ENCODE measurements around the gene JPH4.
"Not testable (repeated sequence)": the region's sequence is repeated elsewhere in the genome, so short reads cannot be mapped to it uniquely, and the experiment has no call there.

JPH4 gene

GRCh38 chr14:23600322-23600707, 21.7 kb upstream of the JPH4 start:
- DNase-seq: no peak
- no peak for ATAC-seq
- H3K4me1 Mint-ChIP-seq: peaks cover 3% of the 10 kb centered on the region
- H3K4me3 Mint-ChIP-seq: no peak overlapping the region
- H3K27me3 Mint-ChIP-seq: no peaks in the 10 kb centered on the region
- no peak overlapping the region for H3K27ac Mint-ChIP-seq
- H3K9me3 Mint-ChIP-seq: no peaks in the 10 kb centered on the region

GRCh38 chr14:23594191-23594590, 15.6 kb upstream of the JPH4 start:
- H3K9me3 Mint-ChIP-seq, H3K27me3 Mint-ChIP-seq, H3K4me1 Mint-ChIP-seq, DNase-seq, ATAC-seq, H3K4me3 Mint-ChIP-seq, H3K27ac Mint-ChIP-seq: not testable (repeated sequence)

- Mint-ChIP-seq H3K27me3 (peaks cover 23% of the 10 kb centered on the region), H3K27ac (no peak overlapping the region), H3K4me1 (peaks cover 12% of the 10 kb centered on the region), H3K9me3 (no peaks in the 10 kb centered on the region), H3K4me3 (no peak overlapping the region)
- DNase-seq: no peak
- ATAC-seq: no peak
Observed at GRCh38 chr14:23590198-23590597, 11.6 kb upstream of the JPH4 start.

- Mint-ChIP-seq H3K4me1 (peaks cover 12% of the 10 kb centered on the region), H3K27ac (no peak overlapping the region), H3K4me3 (no peak overlapping the region), H3K9me3 (no peaks in the 10 kb centered on the region), H3K27me3 (peaks cover 23% of the 10 kb centered on the region)
- ATAC-seq (no peak), DNase-seq (no peak)
Observed at GRCh38 chr14:23589606-23590005, 11.0 kb upstream of the JPH4 start.

- peak overlapping the region in 1 of 2 donors; percentile 58 for H3K4me3 Mint-ChIP-seq
- ATAC-seq (peak; percentile 100), DNase-seq (peak; percentile 79 to 86)
- peaks cover 12% of the 10 kb centered on the region for H3K4me1 Mint-ChIP-seq
- H3K27ac Mint-ChIP-seq: no peak overlapping the region
- peaks cover 23% of the 10 kb centered on the region for H3K27me3 Mint-ChIP-seq
- no peaks in the 10 kb centered on the region for H3K9me3 Mint-ChIP-seq
Observed at GRCh38 chr14:23588884-23589598, 10.5 kb upstream of the JPH4 start.

GRCh38 chr14:23584527-23585203, 6.1 kb upstream of the JPH4 start:
- not testable (repeated sequence) for DNase-seq, H3K27ac Mint-ChIP-seq, H3K4me3 Mint-ChIP-seq, ATAC-seq, H3K9me3 Mint-ChIP-seq
- Mint-ChIP-seq H3K4me1 (peaks cover 11% of the 10 kb centered on the region), H3K27me3 (peaks cover 44% of the 10 kb centered on the region)

DNA sequence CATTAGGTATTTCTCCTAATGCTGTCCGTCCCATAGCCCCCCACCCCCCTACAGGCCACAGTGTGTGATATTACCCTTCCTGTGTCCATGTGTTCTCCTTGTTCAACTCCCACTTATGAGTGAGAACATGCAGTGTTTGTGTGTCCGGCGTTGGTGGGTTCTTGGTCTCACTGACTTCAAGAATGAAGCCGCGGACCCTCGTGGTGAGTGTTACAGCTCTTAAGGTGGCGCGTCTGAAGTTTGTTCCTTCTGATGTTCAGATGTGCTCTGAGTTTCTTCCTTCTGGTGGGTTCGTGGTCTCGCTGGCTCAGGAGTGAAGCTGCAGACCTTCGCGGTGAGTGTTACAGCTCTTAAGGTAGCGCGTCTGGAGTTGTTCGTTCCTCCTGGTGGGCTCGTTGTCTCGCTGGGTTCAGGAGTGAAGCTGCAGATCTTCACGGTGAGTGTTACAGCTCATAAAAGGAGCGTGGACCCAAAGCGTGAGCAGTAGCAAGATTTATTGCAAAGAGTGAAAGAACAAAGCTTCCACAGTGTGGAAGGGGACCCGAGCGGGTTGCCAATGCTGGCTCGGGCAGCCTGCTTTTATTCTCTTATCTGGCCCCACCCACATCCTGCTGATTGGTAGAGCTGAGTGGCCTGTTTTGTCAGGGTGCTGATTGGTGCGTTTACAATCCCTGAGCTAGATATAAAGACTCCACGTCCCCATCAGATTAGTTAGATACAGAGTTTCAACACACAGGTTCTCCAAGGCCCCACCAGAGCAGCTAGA, 5.4 kb upstream of the JPH4 start:
- ATAC-seq, H3K4me3 Mint-ChIP-seq, DNase-seq, H3K4me1 Mint-ChIP-seq, H3K9me3 Mint-ChIP-seq: not testable (repeated sequence)
- Mint-ChIP-seq H3K27me3 (peaks cover 50% of the 10 kb centered on the region), H3K27ac (peak overlapping the region in 1 of 2 donors; percentile 15)

- Mint-ChIP-seq H3K4me1 (peaks cover 11% of the 10 kb centered on the region), H3K4me3 (no peak overlapping the region), H3K9me3 (no peaks in the 10 kb centered on the region), H3K27me3 (peaks cover 51% of the 10 kb centered on the region), H3K27ac (no peak overlapping the region)
- no peak for ATAC-seq
- no peak for DNase-seq
Observed at GRCh38 chr14:23582906-23583760, 4.5 kb upstream of the JPH4 start.

DNA sequence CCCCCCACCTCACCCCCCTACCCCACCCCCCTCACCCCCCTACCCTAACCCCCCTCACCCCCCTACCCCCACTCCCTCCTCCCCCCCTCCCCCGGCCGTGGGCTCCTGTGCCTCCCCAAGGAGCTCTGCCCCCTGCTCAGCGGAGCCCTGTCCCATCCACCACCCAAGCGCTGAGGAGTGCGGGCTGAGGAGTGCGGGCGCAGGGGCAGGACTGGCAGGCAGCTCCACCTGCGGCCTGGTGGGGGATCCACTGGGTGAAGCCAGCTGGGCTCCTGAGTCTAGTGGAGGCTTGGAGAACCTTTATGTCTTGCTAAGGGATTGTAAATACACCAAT, 2.3 kb upstream of the JPH4 start:
- Mint-ChIP-seq H3K4me3 (no peak overlapping the region), H3K4me1 (peaks cover 33% of the 10 kb centered on the region), H3K27ac (no peak overlapping the region), H3K27me3 (peaks cover 63% of the 10 kb centered on the region), H3K9me3 (no peaks in the 10 kb centered on the region)
- no peak for ATAC-seq
- DNase-seq: no peak

- Mint-ChIP-seq H3K4me3 (no peak overlapping the region), H3K4me1 (peaks cover 33% of the 10 kb centered on the region), H3K27ac (no peak overlapping the region), H3K27me3 (peaks cover 62% of the 10 kb centered on the region), H3K9me3 (no peaks in the 10 kb centered on the region)
- DNase-seq (no peak), ATAC-seq (peak; percentile 19)
Observed at GRCh38 chr14:23580152-23580926, 1.7 kb upstream of the JPH4 start.

GRCh38 chr14:23579739-23580138, 1.1 kb upstream of the JPH4 start:
- H3K4me3 Mint-ChIP-seq: no peak overlapping the region
- H3K27me3 Mint-ChIP-seq: peaks cover 68% of the 10 kb centered on the region
- peaks cover 33% of the 10 kb centered on the region for H3K4me1 Mint-ChIP-seq
- DNase-seq (no peak), ATAC-seq (no peak)
- H3K27ac Mint-ChIP-seq: no peak overlapping the region
- H3K9me3 Mint-ChIP-seq: no peaks in the 10 kb centered on the region

GRCh38 chr14:23579311-23579630, 681 bp upstream of the JPH4 start:
- ATAC-seq (no peak), DNase-seq (no peak)
- Mint-ChIP-seq H3K4me1 (peaks cover 33% of the 10 kb centered on the region), H3K9me3 (no peaks in the 10 kb centered on the region), H3K27ac (no peak overlapping the region), H3K4me3 (no peak overlapping the region), H3K27me3 (peaks cover 73% of the 10 kb centered on the region)

DNA sequence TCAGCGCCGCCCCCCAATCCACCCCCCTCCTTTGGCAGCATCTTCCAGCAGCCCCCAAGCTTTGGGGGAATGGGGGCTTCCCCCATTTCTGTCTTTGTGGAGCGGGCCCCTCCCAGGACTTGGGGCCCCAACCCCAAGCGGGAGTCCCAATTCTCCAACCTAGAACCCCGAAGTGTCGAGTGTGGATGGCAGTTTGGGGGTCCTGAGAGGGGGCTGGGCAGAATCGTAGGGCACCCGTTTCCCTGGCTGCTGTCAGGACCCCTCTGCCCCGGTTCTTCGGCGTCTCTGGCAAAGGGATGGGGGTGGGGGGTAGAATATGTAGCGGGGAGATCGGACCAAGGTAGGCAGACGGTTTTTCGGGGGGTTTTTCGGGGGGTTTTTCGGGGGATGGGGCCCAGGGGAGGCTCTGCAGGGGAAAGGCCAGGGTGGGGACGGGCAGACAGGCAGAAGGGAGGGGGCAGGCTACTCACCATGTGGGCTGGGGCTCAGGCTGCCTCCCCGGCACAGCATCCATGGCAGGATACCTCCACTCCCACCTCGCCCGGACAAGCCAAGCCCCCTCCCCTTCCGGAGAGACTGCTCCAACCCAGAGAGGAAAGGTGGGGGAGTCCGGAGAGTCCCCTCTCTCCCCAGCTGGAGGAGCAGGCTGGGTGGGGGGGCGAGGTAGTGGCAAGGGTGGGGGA, 739 bp downstream of the JPH4 start:
- DNase-seq (no peak), ATAC-seq (peak; percentile 27)
- no peaks in the 10 kb centered on the region for H3K9me3 Mint-ChIP-seq
- peak overlapping the region; percentile 57 to 58 for H3K4me3 Mint-ChIP-seq
- peaks cover 35% of the 10 kb centered on the region for H3K4me1 Mint-ChIP-seq
- H3K27ac Mint-ChIP-seq: no peak overlapping the region
- peaks cover 77% of the 10 kb centered on the region for H3K27me3 Mint-ChIP-seq

- Mint-ChIP-seq H3K4me1 (peaks cover 37% of the 10 kb centered on the region), H3K4me3 (peak overlapping the region; percentile 79 to 82), H3K27ac (no peak overlapping the region), H3K9me3 (no peaks in the 10 kb centered on the region), H3K27me3 (peaks cover 77% of the 10 kb centered on the region)
- peak; percentile 39 for ATAC-seq
- DNase-seq: peak in 1 of 2 donors; percentile 13
Observed at GRCh38 chr14:23577004-23577681, 1.4 kb downstream of the JPH4 start.

Measured in stimulated activated naive CD8-positive, alpha-beta T cell treated with anti-CD3 and anti-CD28 coated beads, Interleukin-15, amount 100 ng/mL, for 72 hours (primary cell).